Measurements from ENCODE around the gene RALGPS2. TPM values are rescaled to one million over a fixed set of nuclear protein-coding genes. Genes with fewer than 3 reads are reported as not detected.

Gene RALGPS2
- total RNA-seq, 1 experiment from 2014 or later, result 19.3 TPM

GRCh38 chr1:178926046-178926445, 201.0 kb downstream of the RALGPS2 start:
- TF ChIP-seq EZH2 (IDR thresholded peaks at IDR 0.05; ENCODE audit: low read length, unreplicated experiment), result no peak
- TF ChIP-seq CTCF (conservative IDR thresholded peaks at IDR 0.05; ENCODE audit: low read depth, low read length), result no peak
- no peak overlapping the region for H2AFZ ChIP-seq (ENCODE audit: low read length)
- POLR2A ChIA-PET (ENCODE audit: unreplicated experiment), result no interaction called here
- intact Hi-C loops (cut with micrococcal nuclease), result no loop called here
- no peaks in the 10 kb centered on the region for H3K9me3 ChIP-seq (ENCODE audit: low read length)
- no peaks in the 10 kb centered on the region for H3F3A ChIP-seq (ENCODE audit: low read length, unreplicated experiment)
- H3K27me3 ChIP-seq (ENCODE audit: low read length), result no peaks in the 10 kb centered on the region
- ATAC-seq, result no peak
- CTCF ChIA-PET, result no interaction called here
- no TSS peak for BruUV-seq (replicated peaks)
- H3K9me2 ChIP-seq (replicated peaks; ENCODE audit: low read length), result no peaks in the 10 kb centered on the region
- no peak overlapping the region for H3K4me3 ChIP-seq (ENCODE audit: low read length)
- H3K4me2 ChIP-seq (ENCODE audit: low read length), result no peak overlapping the region
- H3K36me3 ChIP-seq (ENCODE audit: low read depth, low read length), result no peaks in the 10 kb centered on the region
- DNase-seq, result no peak
- H4K20me1 ChIP-seq (ENCODE audit: low read length), result no peaks in the 10 kb centered on the region
- no peaks in the 10 kb centered on the region for H3K4me1 ChIP-seq (ENCODE audit: insufficient read depth, low read length)
- no peak overlapping the region for H3K9ac ChIP-seq (ENCODE audit: low read length)
- H3K79me2 ChIP-seq (ENCODE audit: low read length), result no peaks in the 10 kb centered on the region
- H3K27ac ChIP-seq (ENCODE audit: low read length), result no peak overlapping the region

- Histone ChIP-seq H3K4me1 (ENCODE audit: insufficient read depth, low read length) (no peaks in the 10 kb centered on the region), H4K20me1 (ENCODE audit: low read length) (no peaks in the 10 kb centered on the region), H3K27me3 (ENCODE audit: low read length) (no peaks in the 10 kb centered on the region), H3K9me3 (ENCODE audit: low read length) (no peaks in the 10 kb centered on the region), H3K4me3 (ENCODE audit: low read length) (no peak overlapping the region), H3K9ac (ENCODE audit: low read length) (no peak overlapping the region), H3F3A (ENCODE audit: low read length, unreplicated experiment) (no peaks in the 10 kb centered on the region), H3K9me2 (replicated peaks; ENCODE audit: low read length) (no peaks in the 10 kb centered on the region), H3K79me2 (ENCODE audit: low read length) (no peaks in the 10 kb centered on the region), H3K27ac (ENCODE audit: low read length) (no peak overlapping the region), H3K36me3 (ENCODE audit: low read depth, low read length) (no peaks in the 10 kb centered on the region), H3K4me2 (ENCODE audit: low read length) (no peak overlapping the region), H2AFZ (ENCODE audit: low read length) (no peak overlapping the region)
- BruUV-seq (replicated peaks), result no TSS peak
- no peak for ATAC-seq
- ChIA-PET CTCF (no interaction called here), POLR2A (ENCODE audit: unreplicated experiment) (no interaction called here)
- TF ChIP-seq EZH2phosphoT487 (IDR thresholded peaks at IDR 0.05; ENCODE audit: borderline replicate concordance, low read length) (no peak), EZH2 (IDR thresholded peaks at IDR 0.05; ENCODE audit: low read length, unreplicated experiment) (no peak), CTCF (conservative IDR thresholded peaks at IDR 0.05; ENCODE audit: low read depth, low read length) (no peak)
- intact Hi-C loops (cut with micrococcal nuclease), result no loop called here
- DNase-seq, result no peak
Measured at GRCh38 chr1:178927003-178927402, 202.0 kb downstream of the RALGPS2 start.

- intact Hi-C loops (cut with micrococcal nuclease), result no loop called here
- no TSS peak for BruUV-seq (replicated peaks)
- Histone ChIP-seq H3K27ac (ENCODE audit: low read length) (no peak overlapping the region), H2AFZ (ENCODE audit: low read length) (no peak overlapping the region), H3K79me2 (ENCODE audit: low read length) (no peaks in the 10 kb centered on the region), H3K4me1 (ENCODE audit: insufficient read depth, low read length) (no peaks in the 10 kb centered on the region), H3K9me2 (replicated peaks; ENCODE audit: low read length) (no peaks in the 10 kb centered on the region), H3K27me3 (ENCODE audit: low read length) (no peaks in the 10 kb centered on the region), H3K4me2 (ENCODE audit: low read length) (no peak overlapping the region), H3K9ac (ENCODE audit: low read length) (no peak overlapping the region), H4K20me1 (ENCODE audit: low read length) (no peaks in the 10 kb centered on the region), H3K9me3 (ENCODE audit: low read length) (no peaks in the 10 kb centered on the region), H3K4me3 (ENCODE audit: low read length) (no peak overlapping the region), H3F3A (ENCODE audit: low read length, unreplicated experiment) (no peaks in the 10 kb centered on the region), H3K36me3 (ENCODE audit: low read depth, low read length) (no peaks in the 10 kb centered on the region)
- CTCF ChIA-PET, result no interaction called here
- TF ChIP-seq EZH2phosphoT487 (IDR thresholded peaks at IDR 0.05; ENCODE audit: borderline replicate concordance, low read length), result no peak
- no peak for TF ChIP-seq EZH2 (IDR thresholded peaks at IDR 0.05; ENCODE audit: low read length, unreplicated experiment)
- no peak for TF ChIP-seq CTCF (conservative IDR thresholded peaks at IDR 0.05; ENCODE audit: low read depth, low read length)
- ATAC-seq (no peak), DNase-seq (no peak)
- POLR2A ChIA-PET (ENCODE audit: unreplicated experiment), result no interaction called here
Measured at GRCh38 chr1:178928041-178928440, 203.0 kb downstream of the RALGPS2 start.

Data from PC-3 (cell line).